ENCODE data around the gene PPFIA4. TPM values are rescaled to one million over a fixed set of nuclear protein-coding genes. Genes with fewer than 3 reads are reported as not detected.

Gene PPFIA4
- polyA plus RNA-seq, 3 donors from 2014 or later = not detected

DNA sequence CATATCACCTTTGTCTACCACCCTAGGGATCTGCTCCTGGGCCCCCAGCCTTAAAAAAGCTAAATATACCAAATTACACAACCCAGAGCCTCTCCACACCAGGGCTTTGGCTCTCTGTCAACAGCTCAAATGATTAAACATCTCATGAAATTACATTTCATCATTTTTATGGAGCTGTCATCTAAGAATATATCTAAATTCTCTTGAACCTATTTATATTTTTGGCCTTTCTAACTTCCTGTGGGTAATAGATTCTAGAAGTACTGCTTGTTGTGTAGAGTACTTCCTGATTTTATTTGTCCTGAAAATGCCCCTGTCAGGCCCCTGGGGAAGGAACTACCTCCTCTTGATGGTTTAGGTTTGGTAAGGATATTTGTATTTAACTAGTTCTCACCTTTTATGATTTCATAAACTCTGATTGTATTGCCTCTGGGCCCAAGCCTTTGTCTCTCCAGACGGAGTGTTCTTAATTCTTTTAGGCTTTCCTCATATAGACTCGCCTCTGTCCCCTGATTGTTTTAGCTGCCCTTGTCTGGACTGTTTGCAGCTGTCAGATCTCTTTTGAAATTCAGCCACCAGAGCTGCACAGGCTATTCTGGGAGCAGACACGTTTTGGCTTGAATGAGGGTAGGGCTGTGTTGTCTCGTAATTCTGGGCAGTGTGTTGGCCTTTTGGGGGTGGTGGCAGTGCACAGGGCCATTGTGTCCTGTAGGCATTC is 42.9 kb downstream of the PPFIA4 start:
- Mint-ChIP-seq H3K4me1 (no peaks in the 10 kb centered on the region), H3K27me3 (ENCODE audit: low read depth in 3 of 3) (peaks cover 2 to 6% (median 4%) of the 10 kb centered on the region in 3 donors), H3K27ac (no peak overlapping the region)

DNA sequence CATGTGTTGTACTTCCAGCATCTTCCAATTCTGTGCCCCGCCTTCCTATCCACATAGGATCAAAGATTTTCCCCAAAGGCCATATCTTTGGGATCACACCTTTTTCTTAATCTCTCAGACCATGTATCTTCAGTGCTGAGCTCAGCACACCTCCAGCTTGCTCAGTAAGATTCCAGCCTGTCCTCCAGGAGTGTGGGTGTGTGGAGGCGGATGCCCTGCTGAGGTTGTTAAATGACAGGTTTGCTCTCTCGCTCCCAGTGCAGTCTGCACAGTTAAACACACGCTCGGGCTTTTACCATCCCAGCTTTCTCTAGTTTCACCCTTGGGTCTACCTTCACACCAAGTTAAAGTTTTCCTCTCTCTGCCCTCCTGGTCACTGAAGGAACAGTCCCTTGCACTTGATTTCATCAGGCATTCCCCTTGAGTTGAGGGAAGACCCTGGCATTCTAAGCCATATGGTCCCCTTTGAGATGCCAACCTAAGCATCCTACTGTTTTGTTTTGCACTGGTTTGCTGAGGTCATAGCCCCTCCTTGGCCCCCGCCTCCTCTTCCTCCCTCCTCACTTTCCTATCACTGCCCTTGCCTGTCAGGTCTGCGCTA is 45.8 kb downstream of the PPFIA4 start:
- DNase-seq = no peak
- H3K36me3 Mint-ChIP-seq = no peaks in the 10 kb centered on the region
- H3K4me3 Mint-ChIP-seq = no peak overlapping the region
- H3K4me1 Mint-ChIP-seq = peaks cover 5% of the 10 kb centered on the region in 2 donors
- H3K27me3 Mint-ChIP-seq (ENCODE audit: low read depth in 3 of 3) = peaks cover 7 to 10% (median 9%) of the 10 kb centered on the region in 3 donors
- no peak overlapping the region for H3K27ac Mint-ChIP-seq
- H3K9me3 Mint-ChIP-seq = no peaks in the 10 kb centered on the region

More for the DNA sequence above, 42.9 kb downstream of the PPFIA4 start:
- Mint-ChIP-seq H3K36me3 (no peaks in the 10 kb centered on the region), H3K4me3 (no peak overlapping the region), H3K9me3 (no peaks in the 10 kb centered on the region)
- DNase-seq = no peak

DNA sequence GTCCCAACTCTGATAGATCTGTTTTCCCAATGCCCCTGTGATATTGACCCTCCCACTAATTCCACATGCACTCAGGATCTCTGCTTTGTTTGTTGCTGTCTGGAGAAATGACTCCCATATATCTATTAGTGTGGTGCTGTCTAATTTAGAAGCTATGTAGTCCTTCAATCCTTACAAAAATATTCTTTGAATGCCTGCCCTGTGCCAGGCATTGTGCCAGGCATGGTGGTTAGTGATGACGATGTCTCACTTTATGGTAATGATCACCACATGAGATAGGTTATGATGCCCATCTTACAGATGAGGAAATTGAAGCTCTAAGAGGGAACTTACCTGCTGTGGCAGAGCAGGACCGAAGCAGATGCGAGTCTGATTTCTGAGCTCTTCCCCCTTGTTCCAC is 46.6 kb downstream of the PPFIA4 start:
- Mint-ChIP-seq H3K27ac (no peak overlapping the region), H3K4me1 (peaks cover 5% of the 10 kb centered on the region in 2 donors), H3K9me3 (no peaks in the 10 kb centered on the region), H3K36me3 (no peaks in the 10 kb centered on the region), H3K4me3 (no peak overlapping the region), H3K27me3 (ENCODE audit: low read depth in 3 of 3) (peaks cover 8 to 10% (median 9%) of the 10 kb centered on the region in 3 donors)
- DNase-seq = no peak

DNA sequence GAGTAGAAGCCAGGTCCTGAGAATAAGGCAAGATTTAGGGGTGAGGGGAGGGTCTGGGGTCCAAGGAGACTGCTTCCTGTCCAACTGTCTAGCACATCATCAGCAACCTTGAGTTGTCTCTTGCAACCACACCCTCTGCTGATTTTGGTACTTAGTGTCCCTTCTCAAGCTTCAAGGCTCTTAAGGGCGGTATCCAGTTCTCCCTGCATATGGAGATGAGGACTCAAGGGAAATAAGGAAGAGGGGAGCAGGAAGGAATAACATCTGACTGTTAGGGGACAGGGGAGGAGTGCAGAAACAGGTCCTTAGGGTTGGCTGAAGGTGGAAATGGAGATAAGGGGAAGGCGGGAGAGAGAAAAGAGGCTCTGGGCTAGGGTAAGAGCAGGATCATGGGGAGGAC is 47.2 kb downstream of the PPFIA4 start:
- Mint-ChIP-seq H3K4me1 (peaks cover 5% of the 10 kb centered on the region in 2 donors), H3K4me3 (no peak overlapping the region), H3K9me3 (no peaks in the 10 kb centered on the region), H3K27ac (no peak overlapping the region), H3K27me3 (ENCODE audit: low read depth in 3 of 3) (peaks cover 8 to 13% (median 9%) of the 10 kb centered on the region in 3 donors), H3K36me3 (no peaks in the 10 kb centered on the region)
- no peak for DNase-seq

DNA sequence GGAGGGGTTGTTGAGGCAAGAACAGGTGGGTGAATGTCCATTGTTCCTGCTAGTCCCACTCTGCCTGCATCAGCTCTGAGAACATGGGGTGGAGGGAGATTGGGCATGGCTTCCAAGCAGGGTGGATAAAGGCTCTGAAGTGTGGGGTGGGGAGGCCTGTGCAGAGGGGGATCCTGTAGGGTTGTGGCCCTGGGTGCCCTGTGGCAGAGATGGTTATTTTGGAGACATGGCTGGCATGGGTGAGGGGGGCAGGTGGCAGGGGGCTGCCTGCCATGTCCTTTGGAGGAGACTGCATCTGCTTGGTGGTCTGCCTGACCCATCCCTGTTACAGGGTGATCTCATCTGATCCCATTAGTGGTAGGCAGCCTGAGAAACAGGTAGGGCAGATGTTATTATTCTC is 48.3 kb downstream of the PPFIA4 start:
- Mint-ChIP-seq H3K9me3 (no peaks in the 10 kb centered on the region), H3K27me3 (ENCODE audit: low read depth in 3 of 3) (peaks cover 8 to 16% (median 14%) of the 10 kb centered on the region in 3 donors), H3K4me1 (peaks cover 5% of the 10 kb centered on the region in 2 donors), H3K27ac (no peak overlapping the region), H3K36me3 (no peaks in the 10 kb centered on the region), H3K4me3 (no peak overlapping the region)
- DNase-seq = no peak

DNA sequence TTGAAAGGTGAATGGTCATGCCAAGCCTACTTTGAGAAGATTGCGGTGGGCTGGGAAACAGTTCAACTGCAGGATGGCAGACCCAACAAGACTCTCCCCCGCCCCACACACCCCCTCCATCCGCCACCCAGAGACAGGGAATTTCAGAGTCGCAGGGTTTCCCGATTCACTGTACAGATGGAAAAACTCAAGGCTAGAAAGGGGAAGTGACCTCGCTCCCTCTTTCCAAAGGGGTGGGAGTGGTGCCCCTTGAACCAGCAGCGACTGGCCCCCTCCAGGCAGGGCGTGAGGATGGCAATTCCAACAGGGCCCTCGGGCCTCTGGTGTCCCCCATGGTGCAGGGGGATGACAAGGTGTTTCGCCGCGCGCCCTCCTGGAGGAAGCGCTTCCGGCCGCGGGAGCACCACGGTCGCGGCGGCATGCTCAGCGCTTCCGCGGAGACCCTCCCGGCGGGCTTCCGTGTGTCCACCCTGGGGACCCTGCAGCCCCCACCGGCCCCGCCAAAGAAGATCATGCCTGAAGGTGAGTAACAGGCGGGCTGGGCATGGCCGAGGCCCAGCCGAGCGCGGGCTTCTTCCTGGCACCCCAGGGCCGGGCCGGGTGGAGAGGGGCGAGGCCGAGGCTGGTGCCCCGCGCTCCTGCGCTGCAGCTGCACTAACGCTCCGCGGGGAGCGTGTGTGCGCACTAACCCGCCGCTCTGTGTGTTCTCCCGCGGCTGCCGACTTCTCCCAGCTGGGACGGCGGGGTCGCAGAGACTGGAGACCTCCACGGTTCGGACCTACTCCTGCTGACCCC is 49.1 kb downstream of the PPFIA4 start:
- no peak overlapping the region for H3K4me3 Mint-ChIP-seq
- no peak overlapping the region for H3K27ac Mint-ChIP-seq
- peaks cover 5% of the 10 kb centered on the region in 2 donors for H3K4me1 Mint-ChIP-seq
- DNase-seq = no peak
- peaks cover 8 to 17% (median 16%) of the 10 kb centered on the region in 3 donors for H3K27me3 Mint-ChIP-seq (ENCODE audit: low read depth in 3 of 3)
- H3K36me3 Mint-ChIP-seq = no peaks in the 10 kb centered on the region
- H3K9me3 Mint-ChIP-seq = no peaks in the 10 kb centered on the region

DNA sequence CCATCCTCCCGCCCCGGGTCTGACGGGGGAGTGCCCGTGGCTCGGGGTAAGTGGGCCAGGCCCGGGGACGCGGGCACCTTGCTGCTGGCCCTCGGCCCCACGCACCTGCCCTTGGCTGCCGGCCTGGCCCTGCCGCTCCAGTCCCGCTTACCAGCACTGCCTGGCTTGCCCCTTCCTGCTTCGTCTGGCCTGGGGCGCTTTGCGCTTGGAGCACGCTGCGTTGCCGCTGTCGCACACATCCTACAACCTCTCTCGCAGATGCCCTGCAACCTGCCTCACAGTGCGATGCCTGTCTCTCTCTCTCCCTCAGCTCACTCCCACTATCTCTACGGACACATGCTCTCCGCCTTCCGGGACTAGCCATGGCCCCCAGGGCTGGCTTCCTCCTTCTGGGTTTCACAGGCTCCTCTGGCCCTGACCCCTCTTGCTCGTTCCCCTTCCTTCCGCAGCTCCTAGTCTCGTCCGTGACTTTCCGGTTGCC is 49.8 kb downstream of the PPFIA4 start:
- DNase-seq = no peak
- Mint-ChIP-seq H3K4me3 (peak overlapping the region in 3 of 5 donors; percentile 38 to 64 (median 43)), H3K36me3 (no peaks in the 10 kb centered on the region), H3K9me3 (no peaks in the 10 kb centered on the region), H3K4me1 (peaks cover 5% of the 10 kb centered on the region in 2 donors), H3K27me3 (ENCODE audit: low read depth in 3 of 3) (peaks cover 8 to 17% (median 16%) of the 10 kb centered on the region in 3 donors), H3K27ac (no peak overlapping the region)

DNA sequence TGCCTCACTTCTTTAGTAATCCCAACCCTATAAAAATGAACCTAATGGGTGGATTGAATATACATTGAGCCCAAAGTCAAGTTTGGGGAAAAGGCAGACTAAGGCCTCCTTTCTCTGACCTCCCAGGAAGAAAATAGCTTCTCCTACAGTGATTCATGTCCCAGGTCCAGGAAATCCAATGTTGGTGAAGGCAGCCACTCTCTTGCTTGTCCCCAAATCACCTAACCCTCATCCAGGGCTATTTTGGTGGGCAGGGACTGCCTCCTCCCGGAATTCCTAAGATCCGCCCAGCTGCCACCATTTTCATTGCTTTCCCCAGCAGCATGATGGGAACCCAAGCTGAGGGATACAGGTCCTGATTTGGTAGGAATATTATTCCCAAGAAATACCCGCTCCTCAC is 51.1 kb downstream of the PPFIA4 start:
- H3K9me3 Mint-ChIP-seq = no peaks in the 10 kb centered on the region
- peaks cover 5% of the 10 kb centered on the region in 2 donors for H3K4me1 Mint-ChIP-seq
- H3K27me3 Mint-ChIP-seq (ENCODE audit: low read depth in 3 of 3) = peaks cover 7 to 19% (median 16%) of the 10 kb centered on the region in 3 donors
- no peak overlapping the region for H3K4me3 Mint-ChIP-seq
- DNase-seq = no peak
- no peak overlapping the region for H3K27ac Mint-ChIP-seq
- H3K36me3 Mint-ChIP-seq = no peaks in the 10 kb centered on the region

DNA sequence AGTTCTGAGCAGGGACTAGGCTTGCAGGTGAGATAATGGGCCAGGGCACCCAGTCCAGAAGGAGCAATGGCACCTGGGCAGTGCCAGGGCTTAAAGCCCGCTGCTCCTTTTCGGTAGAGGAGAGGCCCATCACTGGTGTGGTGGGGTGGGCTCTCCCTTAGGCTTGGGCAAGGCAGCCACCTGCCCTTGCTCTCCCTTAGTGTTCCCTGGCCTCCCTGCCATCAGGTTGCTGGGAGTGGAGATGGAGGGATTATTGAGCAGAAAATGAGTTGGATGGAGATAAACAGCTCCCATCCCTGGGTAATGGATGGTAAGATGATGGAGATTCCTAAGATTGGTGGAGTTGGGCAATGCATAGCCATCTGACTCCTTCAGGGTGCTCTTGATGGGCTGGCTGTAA is 51.7 kb downstream of the PPFIA4 start:
- no peaks in the 10 kb centered on the region for H3K9me3 Mint-ChIP-seq
- no peaks in the 10 kb centered on the region for H3K36me3 Mint-ChIP-seq
- peaks cover 5% of the 10 kb centered on the region in 2 donors for H3K4me1 Mint-ChIP-seq
- no peak overlapping the region for H3K27ac Mint-ChIP-seq
- no peak overlapping the region for H3K4me3 Mint-ChIP-seq
- peaks cover 7 to 19% (median 15%) of the 10 kb centered on the region in 3 donors for H3K27me3 Mint-ChIP-seq (ENCODE audit: low read depth in 3 of 3)
- DNase-seq = no peak

DNA sequence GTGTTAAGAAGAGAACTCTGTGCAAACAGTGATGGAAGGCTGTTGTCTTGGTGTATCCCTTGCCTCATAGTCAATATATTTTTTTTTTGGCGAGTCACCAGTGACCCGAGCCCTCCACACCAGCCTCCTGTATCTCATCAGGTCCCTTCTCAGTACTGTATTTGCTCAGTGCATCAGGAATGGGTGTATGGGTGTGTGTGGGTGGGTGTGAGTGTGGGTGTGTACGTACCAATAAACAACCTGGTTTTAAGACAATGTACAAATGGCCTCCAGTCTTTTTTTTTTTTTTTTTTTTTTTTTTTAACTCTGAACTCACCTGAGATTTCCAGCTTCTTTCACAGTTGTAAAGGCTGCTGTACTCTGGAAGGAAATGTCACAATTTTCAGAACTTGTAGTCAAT is 52.2 kb downstream of the PPFIA4 start:
- no peak overlapping the region for H3K4me3 Mint-ChIP-seq
- no peaks in the 10 kb centered on the region for H3K9me3 Mint-ChIP-seq
- H3K4me1 Mint-ChIP-seq = peaks cover 5% of the 10 kb centered on the region in 2 donors
- H3K27ac Mint-ChIP-seq = no peak overlapping the region
- H3K27me3 Mint-ChIP-seq (ENCODE audit: low read depth in 3 of 3) = peaks cover 7 to 18% (median 12%) of the 10 kb centered on the region in 3 donors
- H3K36me3 Mint-ChIP-seq = no peaks in the 10 kb centered on the region
- DNase-seq = no peak

DNA sequence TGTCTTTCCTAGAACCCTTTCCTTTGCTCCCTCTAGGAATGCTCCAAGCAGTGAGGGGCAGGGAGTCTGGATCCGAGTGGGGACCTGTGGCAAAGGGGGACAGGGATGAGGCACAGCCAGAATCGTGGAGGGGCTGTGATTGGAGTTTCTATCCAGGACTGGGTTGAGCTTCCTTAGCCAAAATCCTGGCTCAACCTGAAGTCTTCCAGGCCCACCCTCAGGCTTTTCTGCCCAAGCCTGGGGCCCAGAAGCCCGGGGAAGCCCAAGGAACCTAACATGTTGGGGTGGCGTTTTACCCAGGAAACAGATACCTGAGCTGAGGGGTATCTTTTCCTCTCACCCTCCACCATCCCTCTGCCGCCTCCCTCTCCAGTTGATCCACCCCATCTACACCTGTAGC is 54.2 kb downstream of the PPFIA4 start:
- Mint-ChIP-seq H3K36me3 (no peaks in the 10 kb centered on the region), H3K4me3 (no peak overlapping the region), H3K9me3 (no peaks in the 10 kb centered on the region), H3K27me3 (ENCODE audit: low read depth in 3 of 3) (peaks cover 7 to 12% (median 10%) of the 10 kb centered on the region in 3 donors), H3K27ac (no peak overlapping the region), H3K4me1 (peaks cover 4 to 5% of the 10 kb centered on the region in 2 donors)
- DNase-seq = no peak

DNA sequence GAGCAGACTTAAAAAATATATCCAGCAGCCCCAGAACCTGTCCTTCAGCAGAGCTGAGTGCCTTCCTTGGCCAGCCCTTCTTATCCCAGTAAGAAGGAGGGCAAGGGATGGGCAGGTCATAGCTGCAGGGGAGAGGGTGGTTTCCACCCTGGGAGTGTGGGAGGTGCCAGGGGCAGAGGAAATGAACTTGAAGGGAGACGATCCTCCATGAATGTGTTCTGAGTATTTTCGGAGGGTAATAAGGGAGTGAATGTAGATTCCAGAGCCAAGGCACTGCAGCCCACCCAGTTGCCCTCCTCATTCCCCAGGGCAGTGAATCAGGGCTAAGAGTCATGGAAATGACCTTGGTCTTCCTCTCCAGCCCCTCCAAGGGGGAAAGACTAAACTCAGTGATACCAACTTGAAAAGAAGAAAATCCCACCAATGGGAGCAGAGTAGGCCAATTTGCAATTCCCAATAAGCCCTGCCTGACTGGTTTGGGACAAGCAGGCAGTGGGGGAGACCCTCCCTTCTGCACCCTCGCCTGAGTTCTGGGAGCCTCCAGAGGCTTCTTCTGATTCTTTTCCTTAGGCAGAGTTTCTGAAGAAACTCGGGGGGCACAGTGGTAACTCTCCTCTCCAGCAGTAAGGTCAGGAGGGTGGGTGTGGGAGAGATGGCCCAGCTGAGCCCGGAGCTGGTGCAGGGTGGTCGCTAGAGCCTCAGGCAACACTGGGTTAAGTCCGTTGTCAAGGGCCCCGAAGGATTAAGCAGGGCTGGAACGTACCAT is 55.4 kb downstream of the PPFIA4 start:
- no peaks in the 10 kb centered on the region for H3K4me1 Mint-ChIP-seq
- H3K36me3 Mint-ChIP-seq = no peaks in the 10 kb centered on the region
- peaks cover 6 to 14% (median 6%) of the 10 kb centered on the region in 3 donors for H3K27me3 Mint-ChIP-seq (ENCODE audit: low read depth in 3 of 3)
- H3K27ac Mint-ChIP-seq = no peak overlapping the region
- no peaks in the 10 kb centered on the region for H3K9me3 Mint-ChIP-seq
- no peak for DNase-seq
- no peak overlapping the region for H3K4me3 Mint-ChIP-seq

DNA sequence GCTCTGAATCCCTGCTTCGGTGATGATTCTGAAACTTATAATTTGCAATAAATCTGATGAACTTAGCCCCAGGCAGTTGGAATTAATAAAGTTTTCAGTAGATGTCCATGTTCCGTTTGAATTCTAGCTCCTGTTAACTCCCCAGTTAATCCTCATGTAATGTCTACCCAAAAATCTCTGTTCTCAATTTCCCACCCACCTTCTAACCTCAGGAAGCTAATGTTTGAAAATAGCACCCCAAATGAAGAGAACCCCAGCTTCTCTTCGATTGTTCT is 55.9 kb downstream of the PPFIA4 start:
- no peak overlapping the region for H3K27ac Mint-ChIP-seq
- DNase-seq = no peak
- no peak overlapping the region for H3K4me3 Mint-ChIP-seq
- no peaks in the 10 kb centered on the region for H3K36me3 Mint-ChIP-seq
- peaks cover under 1 to 15% (median 6%) of the 10 kb centered on the region in 3 donors for H3K27me3 Mint-ChIP-seq (ENCODE audit: low read depth in 3 of 3)
- H3K9me3 Mint-ChIP-seq = no peaks in the 10 kb centered on the region
- no peaks in the 10 kb centered on the region for H3K4me1 Mint-ChIP-seq

Data from immature natural killer cell (primary cell).